Transverse colon (tissue), 4 donors: ENCODE results near the gene UQCRFS1. TPM values are rescaled to one million over a fixed set of nuclear protein-coding genes. Genes with fewer than 3 reads are reported as not detected.

Experiments used
- DNase-seq: peaks from one replicate; pipeline ENCODE4 v3.0.0-alpha.2; 2019
- H3K27ac ChIP-seq, 4 donors: fragments of 200-600 bp; sonication (generic); 2 replicates each; pipeline ENCODE4 v1.5.1; 2016 to 2018; ENCODE audit warnings: inconsistent platforms in 4 of 4
- H3K27me3 ChIP-seq: fragments of 200-600 bp; sonication (generic); 2 replicates; pipeline ENCODE4 v1.5.1; 2017; ENCODE audit warnings: inconsistent platforms
- H3K36me3 ChIP-seq, 4 donors: fragments of 200-600 bp; sonication (generic); 2 replicates each; pipeline ENCODE4 v1.5.1; 2017 to 2019; ENCODE audit warnings: inconsistent platforms in 4 of 4
- H3K4me1 ChIP-seq, 4 donors: fragments of 200-600 bp; sonication (generic); 2 replicates each; pipeline ENCODE4 v1.5.1; 2017 to 2020; ENCODE audit warnings: inconsistent platforms in 4 of 4
- H3K4me3 ChIP-seq, 4 donors: fragments of 200-600 bp; sonication (generic); 1 replicate in 1 of 4; 2 replicates in 3 of 4; pipeline versions ENCODE4 v1.5.1 to v1.6.1; 2017 to 2019; ENCODE audit warnings: inconsistent platforms in 4 of 4
- H3K9me3 ChIP-seq, 2 donors: fragments of 200-600 bp; sonication (generic); 2 replicates each; pipeline ENCODE4 v1.5.1; 2017 to 2019; ENCODE audit warnings: inconsistent platforms in 2 of 2
- EP300 ChIP-seq: sonication (generic); formaldehyde crosslinking; IDR thresholded peaks from one replicate; pipeline ENCODE4 v1.6.1; 2017; ENCODE audit warnings: antibody characterized with exemption, low read depth
- POLR2A ChIP-seq: fragments of 450-650 bp; IDR thresholded peaks from one replicate; pipeline ENCODE4 v1.6.1; 2016; ENCODE audit warnings: antibody characterized with exemption, mild to moderate bottlenecking, moderate library complexity
- POLR2AphosphoS5 ChIP-seq, 3 donors: sonication (generic); formaldehyde crosslinking; IDR thresholded peaks; one replicate each; pipeline ENCODE4 v1.6.1; 2016; ENCODE audit warnings: antibody characterized with exemption in 3 of 3
- WGBS, 2 donors: methylation state at CpG; one replicate each; pipeline ENCODE4 v1.1.5; 2018; ENCODE audit warnings: low coverage in 1 of 2; 5-methylcytosine and 5-hydroxymethylcytosine counted together
- in situ Hi-C, 4 donors: fragments of 200-750 bp; cut with MboI; loops; one replicate each; pipeline versions ENCODE4 v1.15.0 to v1.15.1; 2017; ENCODE audit warnings: low sequenced_read_pairs in 3 of 4, low pct_ligation_motif_present in 1 of 4, low pct_unique_long_range_greater_than_20kb in 1 of 4
- intact Hi-C: fragments of 100-400 bp; cut with DNase I; formaldehyde crosslinking; loops from one replicate; pipeline ENCODE4 v1.15.1; 2023; ENCODE audit warnings: low total_unique reads
- total RNA-seq, 4 donors: library from RNA; depleted of rRNA; stranded (reverse); fragments of >200 nt; gene quantifications; one replicate each; pipeline ENCODE4 v1.1.0, GENCODE V29; 2016
- TF ChIP-seq, protein P1 (sequence below), 5 experiments: fragments of 200-600 bp in 3 of 5; fragments of 450-650 bp in 2 of 5; sonication (generic) in 3 of 5; IDR thresholded peaks; 1 replicate in 2 of 5; 2 replicates in 3 of 5; pipeline ENCODE4 v1.5.1; 2016 to 2017; ENCODE audit warnings: antibody characterized with exemption in 5 of 5, inconsistent platforms in 3 of 5, mild to moderate bottlenecking in 2 of 5, moderate library complexity in 1 of 5

Gene UQCRFS1
- total RNA-seq, 4 donors from 2014 or later, result 14.1 to 67.7 (median 35.3) TPM

DNA sequence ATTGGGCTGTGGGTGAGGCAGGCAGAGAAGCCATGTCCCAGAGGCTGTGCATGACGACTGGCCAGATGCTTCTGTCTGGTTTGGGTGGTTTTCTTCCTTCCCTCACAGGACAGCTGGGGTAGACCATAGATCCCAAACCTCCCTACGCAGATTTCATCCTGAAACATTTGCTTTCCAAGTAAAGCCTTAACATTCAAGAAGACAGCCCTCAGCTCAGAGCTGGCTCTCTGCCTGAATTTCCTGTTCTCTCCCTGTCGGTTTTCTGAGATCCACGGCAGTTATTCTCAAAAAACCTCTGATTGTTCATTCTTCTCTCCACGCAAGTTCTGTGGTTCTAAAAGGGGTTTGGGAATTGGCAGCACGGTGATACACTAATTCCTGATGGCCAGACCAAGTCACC, 25.3 kb downstream of the UQCRFS1 start:
- Histone ChIP-seq H3K9me3 (no peaks in the 10 kb centered on the region), H3K4me1 (peaks cover 0 to 3% (median 0%) of the 10 kb centered on the region in 4 donors), H3K27ac (no peak overlapping the region), H3K36me3 (no peaks in the 10 kb centered on the region), H3K27me3 (no peaks in the 10 kb centered on the region), H3K4me3 (no peak overlapping the region)
- 73% methylated on average over 2 to 6 of the region's 6 CpGs for WGBS, 2 donors
- DNase-seq, result no peak
- intact Hi-C loops (no loop called here), in situ Hi-C loops (no loop called here)
- no peak for TF ChIP-seq POLR2A
- TF ChIP-seq, protein P1, sequence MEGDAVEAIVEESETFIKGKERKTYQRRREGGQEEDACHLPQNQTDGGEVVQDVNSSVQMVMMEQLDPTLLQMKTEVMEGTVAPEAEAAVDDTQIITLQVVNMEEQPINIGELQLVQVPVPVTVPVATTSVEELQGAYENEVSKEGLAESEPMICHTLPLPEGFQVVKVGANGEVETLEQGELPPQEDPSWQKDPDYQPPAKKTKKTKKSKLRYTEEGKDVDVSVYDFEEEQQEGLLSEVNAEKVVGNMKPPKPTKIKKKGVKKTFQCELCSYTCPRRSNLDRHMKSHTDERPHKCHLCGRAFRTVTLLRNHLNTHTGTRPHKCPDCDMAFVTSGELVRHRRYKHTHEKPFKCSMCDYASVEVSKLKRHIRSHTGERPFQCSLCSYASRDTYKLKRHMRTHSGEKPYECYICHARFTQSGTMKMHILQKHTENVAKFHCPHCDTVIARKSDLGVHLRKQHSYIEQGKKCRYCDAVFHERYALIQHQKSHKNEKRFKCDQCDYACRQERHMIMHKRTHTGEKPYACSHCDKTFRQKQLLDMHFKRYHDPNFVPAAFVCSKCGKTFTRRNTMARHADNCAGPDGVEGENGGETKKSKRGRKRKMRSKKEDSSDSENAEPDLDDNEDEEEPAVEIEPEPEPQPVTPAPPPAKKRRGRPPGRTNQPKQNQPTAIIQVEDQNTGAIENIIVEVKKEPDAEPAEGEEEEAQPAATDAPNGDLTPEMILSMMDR (IDR thresholded peaks at IDR 0.05), result no peak
- no peak for TF ChIP-seq EP300
- TF ChIP-seq POLR2AphosphoS5 (IDR thresholded peaks at IDR 0.05), result no peak

DNA sequence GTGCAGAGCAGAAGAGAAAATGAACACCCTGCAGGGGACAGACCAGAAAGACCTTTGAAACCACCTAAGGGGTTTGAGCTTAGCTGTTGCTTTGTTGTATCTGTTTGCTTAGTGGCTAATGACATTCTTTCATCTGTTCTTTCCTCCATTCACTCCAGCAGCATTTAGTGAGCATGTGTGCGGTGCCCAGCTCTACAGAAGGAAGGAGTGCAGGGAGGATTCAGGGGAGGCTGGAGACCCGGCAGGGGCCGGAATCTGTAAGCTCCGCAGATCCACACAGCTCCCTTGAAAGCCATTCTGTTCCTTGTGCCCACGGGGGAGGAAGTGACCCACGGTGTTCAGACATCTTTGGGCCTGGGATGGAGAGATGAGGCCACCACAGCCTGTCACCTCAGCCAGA, 27.5 kb downstream of the UQCRFS1 start:
- in situ Hi-C loops (no loop called here), intact Hi-C loops (no loop called here)
- no peak for DNase-seq
- Histone ChIP-seq H3K4me1 (peaks cover 0 to 3% (median 0%) of the 10 kb centered on the region in 4 donors), H3K9me3 (no peaks in the 10 kb centered on the region), H3K27me3 (no peaks in the 10 kb centered on the region), H3K36me3 (no peaks in the 10 kb centered on the region), H3K27ac (no peak overlapping the region), H3K4me3 (no peak overlapping the region)
- WGBS, 2 donors, result 68% methylated on average over 6 of the region's 6 CpGs; no CpG with 5 or more reads in 1 of the 2 donors
- TF ChIP-seq EP300, result no peak
- TF ChIP-seq POLR2AphosphoS5 (IDR thresholded peaks at IDR 0.05), result no peak
- TF ChIP-seq, protein P1 (IDR thresholded peaks at IDR 0.05), result no peak
- TF ChIP-seq POLR2A, result no peak

DNA sequence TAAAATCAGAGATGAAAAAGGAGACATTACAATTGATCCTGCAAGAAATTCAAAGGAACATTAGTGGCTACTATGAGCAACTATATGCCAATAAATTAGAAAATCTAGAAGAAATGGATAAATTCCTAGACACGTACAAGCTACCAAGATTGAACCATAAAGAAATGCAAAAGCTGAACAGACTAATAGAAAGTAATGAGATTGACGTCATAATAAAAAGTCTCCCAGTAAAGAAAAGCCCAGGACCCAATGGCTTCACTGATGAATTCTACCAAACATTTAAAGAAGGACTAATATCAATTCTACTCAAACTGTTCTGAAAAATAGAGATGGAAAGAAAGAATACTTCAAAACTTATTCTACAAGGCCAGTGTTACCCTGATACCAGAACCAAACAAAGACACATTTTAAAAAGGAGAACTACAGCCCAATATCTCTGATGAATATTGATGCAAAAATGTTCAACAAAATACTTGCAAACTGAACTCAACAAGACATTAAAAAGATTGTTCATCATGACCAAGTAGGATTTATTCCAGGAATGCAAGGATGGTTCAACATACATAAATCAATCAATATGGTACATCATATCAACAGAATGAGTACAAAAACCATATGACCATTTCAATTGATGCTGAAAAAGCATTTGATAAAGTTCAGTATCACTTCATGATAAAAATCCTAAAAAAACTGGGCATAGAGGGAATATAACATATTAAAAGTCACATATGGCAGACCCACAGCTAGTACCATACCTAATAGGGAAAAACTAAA, 35.8 kb downstream of the UQCRFS1 start:
- H3K27ac ChIP-seq, result no peak overlapping the region
- TF ChIP-seq, protein P1 (IDR thresholded peaks at IDR 0.05), result no peak
- no peak for TF ChIP-seq POLR2AphosphoS5 (IDR thresholded peaks at IDR 0.05)
- TF ChIP-seq EP300, result no peak
- no peak for TF ChIP-seq POLR2A
- no peaks in the 10 kb centered on the region for H3K27me3 ChIP-seq
- WGBS, 2 donors, result 50 to 77% methylated on average over 2 of the region's 2 CpGs
- DNase-seq, result no peak
- in situ Hi-C loops, result no loop called here
- no peaks in the 10 kb centered on the region for H3K4me1 ChIP-seq
- no peaks in the 10 kb centered on the region for H3K36me3 ChIP-seq
- H3K4me3 ChIP-seq, result no peak overlapping the region
- intact Hi-C loops, result no loop called here
- peaks cover 19 to 35% of the 10 kb centered on the region in 2 donors for H3K9me3 ChIP-seq

GRCh38 chr19:29173896-29174295, 39.1 kb downstream of the UQCRFS1 start:
- TF ChIP-seq, protein P1 (IDR thresholded peaks at IDR 0.05), result no peak
- TF ChIP-seq POLR2A (no peak), POLR2AphosphoS5 (IDR thresholded peaks at IDR 0.05) (no peak), EP300 (no peak)
- Histone ChIP-seq H3K36me3 (no peaks in the 10 kb centered on the region), H3K4me1 (no peaks in the 10 kb centered on the region), H3K27me3 (no peaks in the 10 kb centered on the region), H3K27ac (no peak overlapping the region), H3K9me3 (peaks cover 17 to 36% of the 10 kb centered on the region in 2 donors), H3K4me3 (no peak overlapping the region)
- WGBS, 2 donors, result 56% methylated on average over 2 of the region's 2 CpGs; no CpG with 5 or more reads in 1 of the 2 donors
- intact Hi-C loops (no loop called here), in situ Hi-C loops (no loop called here)
- DNase-seq, result no peak
